Stimulated activated naive CD8-positive, alpha-beta T cell treated with anti-CD3 and anti-CD28 coated beads, Interleukin-15, Interleukin-2, amounts not matched to agents 100 ng/mL and 50 ng/mL, for 24 hours (primary cell): Measurements from ENCODE around the gene EFCAB13.
"Not testable (repeated sequence)": the region's sequence is repeated elsewhere in the genome, so short reads cannot be mapped to it uniquely, and the experiment has no call there.

ENCODE experiments used
- H3K27ac Mint-ChIP-seq: one replicate; pipeline ENCODE4 v1.8.0; 2021; ENCODE audit warnings: mild to moderate bottlenecking, mixed read lengths
- H3K27me3 Mint-ChIP-seq: one replicate; pipeline ENCODE4 v1.8.0; 2021; ENCODE audit warnings: mixed read lengths
- H3K36me3 Mint-ChIP-seq: one replicate; pipeline ENCODE4 v1.8.0; 2021; ENCODE audit warnings: low read depth, mixed read lengths
- H3K4me1 Mint-ChIP-seq: one replicate; pipeline ENCODE4 v1.8.0; 2021; ENCODE audit warnings: low read depth, mixed read lengths
- H3K4me3 Mint-ChIP-seq: one replicate; pipeline ENCODE4 v1.8.0; 2021; ENCODE audit warnings: mild to moderate bottlenecking, mixed read lengths
- H3K9me3 Mint-ChIP-seq: one replicate; pipeline ENCODE4 v1.8.0; 2021; ENCODE audit warnings: mixed read lengths

Gene EFCAB13

GRCh38 chr17:47335101-47335936, 11.6 kb downstream of the EFCAB13 start:
- H3K4me3 Mint-ChIP-seq = no peak overlapping the region
- H3K27ac Mint-ChIP-seq = no peak overlapping the region
- H3K9me3 Mint-ChIP-seq = no peaks in the 10 kb centered on the region
- H3K27me3 Mint-ChIP-seq = no peaks in the 10 kb centered on the region
- peaks cover 26% of the 10 kb centered on the region for H3K36me3 Mint-ChIP-seq
- no peaks in the 10 kb centered on the region for H3K4me1 Mint-ChIP-seq

DNA sequence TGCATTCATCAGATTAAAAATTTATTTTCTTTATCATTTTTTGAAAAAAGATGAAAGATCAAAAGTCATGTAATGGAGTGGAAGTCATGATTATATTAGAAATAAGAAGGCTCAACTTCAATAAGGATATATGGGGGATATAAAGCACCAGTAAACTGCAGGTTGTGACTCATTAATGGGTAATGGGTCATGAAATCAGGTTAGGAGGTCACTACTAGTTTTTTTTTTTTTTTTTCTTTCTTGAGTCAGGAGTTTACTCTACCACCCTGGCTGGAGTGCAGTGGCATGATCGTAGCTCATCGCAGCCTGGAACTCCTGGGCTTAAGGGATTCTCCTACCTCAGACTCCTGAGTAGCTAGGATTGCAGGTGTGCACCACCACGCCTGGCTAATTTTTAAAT, 14.3 kb downstream of the EFCAB13 start:
- H3K4me3 Mint-ChIP-seq = no peak overlapping the region
- H3K27ac Mint-ChIP-seq = no peak overlapping the region
- no peaks in the 10 kb centered on the region for H3K9me3 Mint-ChIP-seq
- H3K27me3 Mint-ChIP-seq = no peaks in the 10 kb centered on the region
- H3K36me3 Mint-ChIP-seq = peaks cover 23% of the 10 kb centered on the region
- H3K4me1 Mint-ChIP-seq = no peaks in the 10 kb centered on the region

- no peak overlapping the region for H3K27ac Mint-ChIP-seq
- peaks cover 6% of the 10 kb centered on the region for H3K36me3 Mint-ChIP-seq
- no peaks in the 10 kb centered on the region for H3K9me3 Mint-ChIP-seq
- H3K27me3 Mint-ChIP-seq = no peaks in the 10 kb centered on the region
- no peaks in the 10 kb centered on the region for H3K4me1 Mint-ChIP-seq
- no peak overlapping the region for H3K4me3 Mint-ChIP-seq
These were observed 29.1 kb downstream of the EFCAB13 start for GRCh38 chr17:47352848-47353247.

DNA sequence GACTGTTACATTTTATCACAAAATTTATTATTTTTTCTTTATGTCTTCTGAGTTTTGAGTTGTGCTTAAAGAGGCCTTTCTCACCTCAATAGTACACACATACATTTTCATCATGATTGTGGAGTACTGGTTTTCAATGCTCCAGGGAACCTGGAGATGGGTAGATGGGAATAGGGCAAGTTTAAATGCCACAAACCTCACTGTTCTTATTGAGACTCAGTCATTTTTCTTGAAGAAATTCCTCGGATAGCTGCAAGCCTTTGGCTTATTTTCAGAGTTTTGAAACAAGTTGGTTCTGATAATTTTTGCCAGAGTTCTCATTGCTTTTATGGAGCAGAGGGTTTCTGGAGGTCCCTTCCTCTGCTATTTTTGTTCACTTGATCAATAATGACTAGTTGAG, 34.9 kb downstream of the EFCAB13 start:
- Mint-ChIP-seq H3K27ac (no peak overlapping the region), H3K36me3 (peaks cover 6% of the 10 kb centered on the region), H3K4me3 (no peak overlapping the region), H3K4me1 (no peaks in the 10 kb centered on the region), H3K27me3 (no peaks in the 10 kb centered on the region), H3K9me3 (no peaks in the 10 kb centered on the region)

- Mint-ChIP-seq H3K36me3 (no peaks in the 10 kb centered on the region), H3K27me3 (no peaks in the 10 kb centered on the region), H3K4me3 (no peak overlapping the region), H3K4me1 (no peaks in the 10 kb centered on the region), H3K27ac (no peak overlapping the region), H3K9me3 (no peaks in the 10 kb centered on the region)
These were observed 39.4 kb downstream of the EFCAB13 start for GRCh38 chr17:47363171-47363570.

DNA sequence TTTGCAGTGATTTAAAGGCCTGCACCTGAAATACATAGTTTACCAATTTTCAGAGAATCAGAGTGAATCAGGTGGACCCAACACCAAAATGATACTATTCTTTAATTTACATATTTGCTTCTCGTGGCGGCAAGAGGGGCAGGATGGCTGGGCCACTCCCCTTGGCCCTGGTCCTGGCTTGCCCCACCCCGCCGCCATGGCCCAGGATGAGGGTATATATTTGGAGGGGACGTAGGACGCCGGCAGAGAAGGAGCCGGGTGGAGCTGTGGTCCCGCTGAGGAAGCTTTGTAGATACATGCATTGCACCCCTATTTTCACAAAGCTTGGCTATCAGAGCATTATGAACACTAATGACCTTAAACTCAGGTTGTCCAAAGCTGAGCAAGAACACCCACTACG, 43.5 kb downstream of the EFCAB13 start:
- H3K27me3 Mint-ChIP-seq = no peaks in the 10 kb centered on the region
- no peaks in the 10 kb centered on the region for H3K4me1 Mint-ChIP-seq
- H3K27ac Mint-ChIP-seq = no peak overlapping the region
- no peaks in the 10 kb centered on the region for H3K9me3 Mint-ChIP-seq
- H3K36me3 Mint-ChIP-seq = peaks cover 10% of the 10 kb centered on the region
- H3K4me3 Mint-ChIP-seq = no peak overlapping the region

DNA sequence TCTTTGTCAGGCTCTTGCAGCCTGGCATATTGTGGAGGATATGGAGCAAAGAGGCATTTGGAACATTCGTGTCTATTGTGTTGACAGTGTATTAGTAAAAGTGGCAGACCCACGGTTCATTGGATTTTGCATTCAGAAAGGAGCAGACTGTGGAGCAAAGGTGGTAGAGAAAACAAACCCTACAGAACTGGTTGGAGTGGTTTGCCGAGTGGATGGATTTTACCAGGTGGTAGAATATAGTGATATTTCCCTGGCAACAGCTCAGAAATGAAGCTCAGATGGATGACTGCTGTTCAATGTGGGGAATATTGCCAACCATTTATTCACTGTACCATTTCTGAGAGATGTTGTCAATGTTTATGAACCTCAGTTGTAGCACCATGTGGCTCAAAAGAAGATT, 44.5 kb downstream of the EFCAB13 start:
- no peaks in the 10 kb centered on the region for H3K4me1 Mint-ChIP-seq
- H3K9me3 Mint-ChIP-seq = peaks cover 7% of the 10 kb centered on the region

DNA sequence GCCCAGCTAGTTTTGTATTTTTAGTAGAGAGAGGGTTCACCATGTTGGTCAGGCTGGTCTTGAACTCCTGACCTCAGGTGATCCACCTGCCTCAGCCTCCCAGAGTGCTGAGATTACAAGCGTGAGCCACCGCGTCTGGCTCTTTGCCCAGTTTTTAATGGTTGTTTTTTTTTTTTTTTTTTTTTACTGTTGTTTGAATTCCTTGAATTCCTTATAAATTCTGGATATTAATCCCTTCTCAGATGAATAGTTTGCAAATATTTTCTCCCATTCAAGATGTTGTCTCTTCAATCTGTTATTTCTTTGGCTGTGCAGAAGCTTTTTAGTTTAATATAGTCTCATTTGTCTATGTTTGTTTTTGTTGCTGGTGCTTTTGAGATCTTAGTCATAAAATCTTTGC, 47.1 kb downstream of the EFCAB13 start:
- not testable (repeated sequence) for H3K4me1 Mint-ChIP-seq, H3K9me3 Mint-ChIP-seq, H3K27ac Mint-ChIP-seq, H3K4me3 Mint-ChIP-seq, H3K27me3 Mint-ChIP-seq
- H3K36me3 Mint-ChIP-seq = peaks cover 27% of the 10 kb centered on the region

More for the DNA sequence above, 44.5 kb downstream of the EFCAB13 start:
- H3K27me3 Mint-ChIP-seq = no peaks in the 10 kb centered on the region
- H3K4me3 Mint-ChIP-seq = no peak overlapping the region
- H3K27ac Mint-ChIP-seq = no peak overlapping the region
- H3K36me3 Mint-ChIP-seq = peaks cover 20% of the 10 kb centered on the region

- no peak overlapping the region for H3K27ac Mint-ChIP-seq
- no peaks in the 10 kb centered on the region for H3K27me3 Mint-ChIP-seq
- peaks cover 27% of the 10 kb centered on the region for H3K36me3 Mint-ChIP-seq
- H3K9me3 Mint-ChIP-seq = peaks cover 9% of the 10 kb centered on the region
- no peaks in the 10 kb centered on the region for H3K4me1 Mint-ChIP-seq
- H3K4me3 Mint-ChIP-seq = no peak overlapping the region
These were observed 49.2 kb downstream of the EFCAB13 start for GRCh38 chr17:47373002-47373401.

GRCh38 chr17:47376247-47376646, 52.5 kb downstream of the EFCAB13 start:
- Mint-ChIP-seq H3K4me3 (no peak overlapping the region), H3K9me3 (peaks cover 9% of the 10 kb centered on the region), H3K27me3 (no peaks in the 10 kb centered on the region), H3K36me3 (peaks cover 27% of the 10 kb centered on the region), H3K4me1 (no peaks in the 10 kb centered on the region), H3K27ac (no peak overlapping the region)

DNA sequence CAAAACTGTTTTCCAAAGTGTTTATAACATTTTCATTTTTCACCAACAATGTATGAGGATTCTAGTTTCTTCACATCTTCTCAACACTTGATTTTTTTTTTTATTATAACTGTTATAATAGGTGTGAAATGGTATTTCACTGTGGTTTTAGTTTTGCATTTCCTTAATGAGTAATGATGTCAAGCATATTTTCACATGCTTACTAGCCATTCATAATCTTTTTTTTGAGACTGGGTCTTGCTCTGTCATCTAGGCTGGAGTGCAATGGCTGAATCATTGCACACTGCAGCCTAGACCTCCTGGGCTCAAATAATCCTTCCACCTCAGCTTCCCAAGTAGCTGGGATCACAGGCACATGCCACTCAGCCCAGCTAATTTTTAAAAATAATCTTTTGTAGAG, 65.1 kb downstream of the EFCAB13 start:
- Mint-ChIP-seq H3K9me3 (peaks cover 16% of the 10 kb centered on the region), H3K36me3 (peaks cover 26% of the 10 kb centered on the region)

DNA sequence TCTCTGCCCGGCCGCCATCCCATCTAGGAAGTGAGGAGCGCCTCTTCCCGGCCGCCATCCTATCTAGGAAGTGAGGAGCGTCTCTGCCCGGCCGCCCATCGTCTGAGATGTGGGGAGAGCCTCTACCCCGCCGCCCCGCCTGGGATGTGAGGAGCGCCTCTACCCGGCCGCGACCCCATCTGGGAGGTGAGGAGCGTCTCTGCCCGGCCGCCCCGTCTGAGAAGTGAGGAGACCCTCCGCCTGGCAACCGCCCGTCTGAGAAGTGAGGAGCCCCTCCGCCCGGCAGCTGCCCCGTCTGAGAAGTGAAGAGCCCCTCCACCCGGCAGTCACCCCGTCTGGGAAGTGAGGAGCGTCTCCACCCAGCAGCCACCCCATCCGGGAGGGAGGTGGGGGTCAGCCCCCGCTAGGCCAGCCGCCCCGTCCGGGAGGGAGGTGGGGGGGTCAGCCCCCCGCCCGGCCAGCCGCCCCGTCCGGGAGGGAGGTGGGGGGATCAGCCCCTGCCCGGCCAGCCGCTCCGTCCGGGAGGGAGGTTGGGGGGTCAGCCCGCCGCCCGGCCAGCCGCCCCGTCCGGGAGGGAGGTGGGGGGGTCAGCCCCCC, 73.9 kb downstream of the EFCAB13 start:
- H3K4me1 Mint-ChIP-seq, H3K36me3 Mint-ChIP-seq: not testable (repeated sequence)

More for the DNA sequence above, 65.1 kb downstream of the EFCAB13 start:
- H3K4me1 Mint-ChIP-seq = no peaks in the 10 kb centered on the region
- no peak overlapping the region for H3K4me3 Mint-ChIP-seq
- H3K27ac Mint-ChIP-seq = no peak overlapping the region
- H3K27me3 Mint-ChIP-seq = no peaks in the 10 kb centered on the region

DNA sequence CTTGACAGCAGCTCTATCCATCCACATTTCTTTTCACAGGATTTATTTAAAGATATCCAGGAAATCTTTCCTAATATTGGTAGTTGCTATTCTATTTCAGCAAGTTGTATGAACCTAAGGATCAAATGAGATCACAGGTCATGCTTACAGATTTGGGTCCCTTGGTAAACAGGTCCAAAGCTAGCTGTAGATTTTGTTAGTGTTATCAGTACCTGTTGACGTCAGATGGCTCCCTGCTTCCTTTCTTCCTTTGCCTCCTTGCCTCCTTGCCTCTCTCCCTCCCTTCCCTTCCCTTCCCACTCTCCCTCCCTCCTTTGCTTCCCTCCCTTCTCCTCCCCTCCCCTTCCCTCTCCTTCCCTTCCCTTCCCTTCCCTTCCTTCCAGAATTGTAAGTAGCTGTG, 76.6 kb downstream of the EFCAB13 start:
- Mint-ChIP-seq H3K36me3 (no peaks in the 10 kb centered on the region), H3K4me3 (no peak overlapping the region), H3K9me3 (no peaks in the 10 kb centered on the region), H3K27ac (no peak overlapping the region), H3K27me3 (no peaks in the 10 kb centered on the region), H3K4me1 (no peaks in the 10 kb centered on the region)

More for the DNA sequence above, 73.9 kb downstream of the EFCAB13 start:
- H3K4me3 Mint-ChIP-seq, H3K27me3 Mint-ChIP-seq, H3K9me3 Mint-ChIP-seq, H3K27ac Mint-ChIP-seq: not testable (repeated sequence)

- no peaks in the 10 kb centered on the region for H3K27me3 Mint-ChIP-seq
- H3K27ac Mint-ChIP-seq = no peak overlapping the region
- no peaks in the 10 kb centered on the region for H3K36me3 Mint-ChIP-seq
- no peaks in the 10 kb centered on the region for H3K4me1 Mint-ChIP-seq
- no peaks in the 10 kb centered on the region for H3K9me3 Mint-ChIP-seq
- no peak overlapping the region for H3K4me3 Mint-ChIP-seq
These were observed 77.3 kb downstream of the EFCAB13 start for GRCh38 chr17:47401100-47401499.

- Mint-ChIP-seq H3K4me1 (no peaks in the 10 kb centered on the region), H3K4me3 (no peak overlapping the region), H3K27me3 (no peaks in the 10 kb centered on the region), H3K9me3 (no peaks in the 10 kb centered on the region), H3K27ac (no peak overlapping the region), H3K36me3 (no peaks in the 10 kb centered on the region)
These were observed 80.3 kb downstream of the EFCAB13 start for GRCh38 chr17:47404006-47404405.

- no peak overlapping the region for H3K27ac Mint-ChIP-seq
- H3K4me1 Mint-ChIP-seq = no peaks in the 10 kb centered on the region
- H3K36me3 Mint-ChIP-seq = no peaks in the 10 kb centered on the region
- no peaks in the 10 kb centered on the region for H3K27me3 Mint-ChIP-seq
- no peaks in the 10 kb centered on the region for H3K9me3 Mint-ChIP-seq
- no peak overlapping the region for H3K4me3 Mint-ChIP-seq
These were observed 81.1 kb downstream of the EFCAB13 start for GRCh38 chr17:47404875-47405274.
